ENCODE results near the gene RUNDC3A.

DNA sequence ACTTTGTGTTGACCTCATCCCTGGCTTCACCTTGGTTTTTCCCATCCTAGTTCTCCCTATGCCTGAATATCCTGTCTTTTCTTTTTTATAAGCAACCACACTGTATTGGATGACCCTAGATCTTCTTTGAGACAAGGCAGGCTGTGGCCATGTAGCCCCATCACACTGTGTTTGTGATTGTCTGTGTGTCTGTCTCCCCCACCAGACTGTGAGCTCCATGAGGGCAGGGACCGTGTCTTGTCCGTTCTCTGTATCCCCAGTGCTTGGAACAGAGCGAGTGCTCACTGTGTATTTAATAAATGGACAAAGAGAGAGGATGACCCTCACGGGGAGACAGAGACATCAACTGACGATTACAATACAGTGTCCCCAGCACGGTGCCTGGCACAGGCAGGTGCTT, 9.1 kb downstream of the RUNDC3A start:
- TF ChIP-seq, protein P1, sequence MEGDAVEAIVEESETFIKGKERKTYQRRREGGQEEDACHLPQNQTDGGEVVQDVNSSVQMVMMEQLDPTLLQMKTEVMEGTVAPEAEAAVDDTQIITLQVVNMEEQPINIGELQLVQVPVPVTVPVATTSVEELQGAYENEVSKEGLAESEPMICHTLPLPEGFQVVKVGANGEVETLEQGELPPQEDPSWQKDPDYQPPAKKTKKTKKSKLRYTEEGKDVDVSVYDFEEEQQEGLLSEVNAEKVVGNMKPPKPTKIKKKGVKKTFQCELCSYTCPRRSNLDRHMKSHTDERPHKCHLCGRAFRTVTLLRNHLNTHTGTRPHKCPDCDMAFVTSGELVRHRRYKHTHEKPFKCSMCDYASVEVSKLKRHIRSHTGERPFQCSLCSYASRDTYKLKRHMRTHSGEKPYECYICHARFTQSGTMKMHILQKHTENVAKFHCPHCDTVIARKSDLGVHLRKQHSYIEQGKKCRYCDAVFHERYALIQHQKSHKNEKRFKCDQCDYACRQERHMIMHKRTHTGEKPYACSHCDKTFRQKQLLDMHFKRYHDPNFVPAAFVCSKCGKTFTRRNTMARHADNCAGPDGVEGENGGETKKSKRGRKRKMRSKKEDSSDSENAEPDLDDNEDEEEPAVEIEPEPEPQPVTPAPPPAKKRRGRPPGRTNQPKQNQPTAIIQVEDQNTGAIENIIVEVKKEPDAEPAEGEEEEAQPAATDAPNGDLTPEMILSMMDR (conservative IDR thresholded peaks at IDR 0.05 in 1 of 2, IDR thresholded peaks at IDR 0.05 in 1 of 2; ENCODE audit: extremely low read depth in 1 of 2, insufficient read depth in 1 of 2, low read depth in 1 of 2, low read length in 2 of 2) = no peak
- no peak for TF ChIP-seq EZH2 (IDR thresholded peaks at IDR 0.05; ENCODE audit: borderline replicate concordance, low read length)
